NOMO-1 (cell line): ENCODE measurements around the gene RNF213.

Source experiments
- DNase-seq, 2 experiments: peaks; one replicate each; lab custom pipeline; 2025; ENCODE audit not compliant: unreplicated experiment in 2 of 2; lab: John Stamatoyannopoulos, UW

The RNF213 gene

DNA sequence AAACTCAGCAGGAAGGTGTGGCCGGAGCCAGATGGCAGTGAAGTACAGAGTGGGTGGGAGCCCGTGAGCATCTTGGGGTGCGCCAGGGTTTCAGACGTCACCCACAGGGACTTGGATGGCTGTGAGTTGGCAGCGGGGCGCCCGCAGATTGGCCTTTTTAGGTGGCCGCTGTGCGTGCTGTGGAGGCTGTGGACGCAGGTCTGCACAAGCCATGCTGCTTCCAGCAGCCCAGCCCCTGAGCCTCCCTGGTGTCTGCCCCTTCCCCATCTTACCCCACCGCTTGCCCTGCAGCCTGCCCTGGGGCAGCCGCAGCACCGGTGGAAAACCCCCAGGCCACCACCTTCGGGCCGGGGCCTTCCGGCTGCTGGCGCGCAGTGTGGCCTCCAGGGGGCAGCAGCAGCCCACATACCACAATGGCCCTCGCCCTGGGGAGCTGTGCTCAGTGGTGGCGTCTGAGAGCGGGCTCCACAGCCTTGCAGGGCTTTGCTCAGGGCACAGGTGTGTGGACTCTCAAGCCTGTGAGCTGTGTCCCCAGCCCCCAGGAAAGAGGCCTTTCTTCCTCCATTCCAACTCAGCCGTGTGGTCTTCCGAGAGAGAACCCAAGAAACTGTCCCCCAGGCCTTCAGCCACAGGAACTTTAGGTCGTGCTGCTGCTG, 166.1 kb downstream of the RNF213 start:
- DNase-seq = peak; percentile 31 to 41

DNA sequence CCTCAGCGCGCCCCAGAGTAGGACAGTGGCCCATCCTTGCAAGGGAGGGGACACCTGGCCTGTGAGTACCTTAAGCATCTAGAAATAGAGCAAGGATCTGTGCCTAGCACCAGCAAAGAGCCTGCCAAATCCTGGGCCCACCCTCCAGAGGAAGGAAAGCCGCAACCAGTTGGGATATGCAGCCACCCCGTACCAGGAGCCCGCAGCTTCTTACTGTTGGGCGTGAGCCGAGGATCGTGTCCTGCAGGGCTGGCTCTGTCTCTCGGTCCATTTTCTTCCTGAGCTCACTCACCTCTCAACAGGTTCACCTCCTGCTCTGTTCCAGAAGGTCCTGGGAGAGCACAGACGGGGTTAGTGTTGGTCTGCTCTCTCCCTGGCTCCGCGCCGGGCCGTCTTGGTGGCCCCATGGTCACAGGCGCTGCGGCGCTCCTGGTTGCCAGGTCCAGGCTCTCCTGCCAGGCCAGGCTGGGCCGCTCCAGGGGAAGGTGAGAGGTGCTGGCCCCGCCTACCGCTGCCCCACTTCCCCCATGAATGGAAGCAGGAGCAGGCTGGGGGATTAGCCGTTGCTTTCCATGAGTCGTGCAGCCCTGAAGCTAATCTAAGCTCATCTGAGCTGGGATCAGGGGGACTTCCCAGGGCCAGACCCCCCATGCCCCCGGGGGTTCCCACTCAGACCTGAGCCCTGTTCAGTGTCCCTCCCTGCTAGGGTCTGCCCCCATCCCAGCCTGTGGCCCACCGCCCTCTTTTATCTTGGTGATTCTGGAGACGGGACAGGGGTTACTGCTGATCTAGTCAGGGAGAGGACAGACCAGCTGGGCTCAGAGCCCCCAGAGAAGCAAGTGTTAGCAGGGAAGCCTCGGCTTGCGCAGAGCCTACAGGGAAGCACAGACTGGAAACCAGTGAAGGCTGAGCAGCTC, 167.0 kb downstream of the RNF213 start:
- no peak for DNase-seq

DNA sequence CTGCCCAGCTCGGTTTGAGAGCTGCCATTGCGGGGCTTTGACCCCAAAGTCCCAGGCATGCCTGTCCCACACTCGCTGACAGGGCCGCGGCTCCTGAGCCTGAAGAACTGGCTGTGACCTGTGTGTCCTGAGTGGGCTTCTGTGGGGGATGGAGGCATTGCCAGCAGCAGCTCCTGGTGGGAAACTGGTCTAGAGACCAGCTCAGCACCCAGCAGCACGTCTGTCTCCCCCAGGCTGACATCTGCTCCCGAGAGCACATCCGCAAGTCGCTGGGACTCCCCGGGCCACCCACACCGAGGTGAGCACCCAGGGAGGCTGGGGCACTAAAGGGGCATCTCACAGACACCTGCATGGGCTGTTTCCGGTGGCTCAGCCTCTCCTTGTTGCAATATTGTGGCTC, 167.7 kb downstream of the RNF213 start:
- DNase-seq = no peak

DNA sequence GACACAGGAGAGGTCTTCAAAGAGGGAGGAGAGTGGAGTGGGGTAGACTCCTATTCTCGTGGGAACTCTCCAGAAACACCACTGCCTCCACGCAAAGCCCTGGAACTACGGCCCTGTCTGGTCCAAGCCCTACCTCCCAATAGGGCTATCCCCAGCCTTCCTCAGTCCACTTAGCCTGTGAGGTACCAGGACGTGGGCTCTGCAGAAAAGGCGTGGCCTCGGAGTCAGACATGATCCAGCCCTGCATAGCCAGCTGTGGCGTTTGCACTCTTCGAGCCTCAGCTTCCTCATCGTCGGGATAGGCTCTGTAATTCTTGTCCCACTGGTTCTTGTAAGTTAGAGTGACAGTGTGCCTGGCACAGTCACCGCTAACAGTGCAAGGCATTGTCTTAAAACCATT, 168.1 kb downstream of the RNF213 start:
- no peak for DNase-seq

DNA sequence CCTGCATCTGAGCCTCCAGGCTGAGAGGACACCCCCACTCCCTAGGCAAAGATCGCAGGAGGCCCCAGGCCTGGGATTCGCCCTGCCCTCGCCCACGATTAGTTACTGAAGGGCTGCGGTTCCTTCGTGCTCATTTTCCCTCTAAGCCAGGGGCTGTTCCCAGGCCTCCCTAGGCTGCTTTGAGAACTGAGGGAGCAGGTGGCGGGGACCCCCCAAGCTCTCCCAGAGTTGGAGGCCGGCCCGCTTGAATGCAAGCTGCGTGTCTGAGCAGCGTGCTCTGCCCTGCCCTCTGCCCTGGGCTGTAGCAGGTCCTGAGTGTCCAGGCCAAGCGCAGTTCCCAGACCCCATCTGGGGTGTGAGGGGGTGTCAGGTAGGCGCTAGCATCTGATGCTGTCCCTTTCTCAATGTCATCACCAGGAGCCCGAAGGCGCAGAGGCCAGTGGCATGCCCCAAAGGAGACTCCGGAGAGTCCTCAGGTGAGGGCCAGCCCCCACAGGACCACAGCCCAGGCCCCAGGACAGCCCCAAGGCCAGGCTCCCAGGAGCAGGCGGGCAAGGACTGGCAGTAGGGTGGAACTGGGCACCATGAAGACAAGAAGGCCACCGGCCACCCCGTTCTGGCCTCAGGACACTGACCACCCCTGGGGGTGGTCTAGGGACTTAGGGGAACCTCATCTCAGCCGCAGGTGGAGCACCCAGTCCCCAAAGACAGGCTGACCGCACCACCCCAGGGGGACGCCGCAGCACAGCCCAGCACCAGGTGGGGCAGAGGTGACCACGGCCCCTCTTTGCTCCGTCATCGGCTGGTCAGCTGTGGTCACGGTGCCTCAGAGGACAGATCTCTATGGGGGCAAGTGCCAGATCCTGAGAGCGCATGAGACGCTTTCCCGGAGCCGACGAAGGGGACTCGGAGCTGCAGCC, 169.0 kb downstream of the RNF213 start:
- no peak for DNase-seq

DNA sequence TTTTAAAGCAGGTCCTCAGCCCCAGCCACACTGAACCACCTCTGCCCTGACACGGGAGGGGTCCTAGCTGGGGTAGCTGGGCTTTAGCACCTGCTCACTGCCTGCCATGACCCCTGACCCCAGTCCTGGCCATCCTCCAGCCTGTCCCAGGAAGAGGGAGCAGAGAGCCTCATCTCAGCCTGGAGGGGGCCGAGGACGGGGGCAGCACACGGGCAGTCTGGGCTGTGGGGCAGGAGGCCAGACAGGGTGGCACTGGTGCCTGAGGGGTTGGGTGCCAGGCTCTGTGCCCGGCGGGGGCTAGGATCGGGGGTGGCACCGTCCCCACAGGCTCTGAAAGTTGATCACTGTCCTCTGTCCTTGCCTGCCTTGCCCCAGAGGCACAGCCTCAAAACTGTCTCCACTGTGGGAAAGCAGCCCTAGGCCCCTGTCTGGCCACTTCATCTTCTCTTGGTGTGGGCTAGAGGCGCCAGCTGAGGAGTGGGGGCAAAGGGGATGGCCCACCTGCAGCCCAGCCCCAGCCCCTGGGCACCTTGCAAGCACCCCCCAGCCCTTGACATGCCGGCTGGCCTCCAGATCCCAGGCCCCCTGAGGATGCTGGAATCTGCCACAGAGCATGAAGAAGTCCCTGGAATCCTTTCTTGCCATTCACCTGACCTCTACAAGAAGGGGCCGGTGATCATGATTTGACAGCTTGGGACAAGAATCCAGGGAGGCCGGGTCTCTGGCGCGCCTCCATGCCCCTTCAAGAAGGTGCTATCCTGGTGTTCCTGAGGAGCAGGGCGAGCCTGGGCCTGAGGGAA, 170.0 kb downstream of the RNF213 start:
- no peak for DNase-seq

DNA sequence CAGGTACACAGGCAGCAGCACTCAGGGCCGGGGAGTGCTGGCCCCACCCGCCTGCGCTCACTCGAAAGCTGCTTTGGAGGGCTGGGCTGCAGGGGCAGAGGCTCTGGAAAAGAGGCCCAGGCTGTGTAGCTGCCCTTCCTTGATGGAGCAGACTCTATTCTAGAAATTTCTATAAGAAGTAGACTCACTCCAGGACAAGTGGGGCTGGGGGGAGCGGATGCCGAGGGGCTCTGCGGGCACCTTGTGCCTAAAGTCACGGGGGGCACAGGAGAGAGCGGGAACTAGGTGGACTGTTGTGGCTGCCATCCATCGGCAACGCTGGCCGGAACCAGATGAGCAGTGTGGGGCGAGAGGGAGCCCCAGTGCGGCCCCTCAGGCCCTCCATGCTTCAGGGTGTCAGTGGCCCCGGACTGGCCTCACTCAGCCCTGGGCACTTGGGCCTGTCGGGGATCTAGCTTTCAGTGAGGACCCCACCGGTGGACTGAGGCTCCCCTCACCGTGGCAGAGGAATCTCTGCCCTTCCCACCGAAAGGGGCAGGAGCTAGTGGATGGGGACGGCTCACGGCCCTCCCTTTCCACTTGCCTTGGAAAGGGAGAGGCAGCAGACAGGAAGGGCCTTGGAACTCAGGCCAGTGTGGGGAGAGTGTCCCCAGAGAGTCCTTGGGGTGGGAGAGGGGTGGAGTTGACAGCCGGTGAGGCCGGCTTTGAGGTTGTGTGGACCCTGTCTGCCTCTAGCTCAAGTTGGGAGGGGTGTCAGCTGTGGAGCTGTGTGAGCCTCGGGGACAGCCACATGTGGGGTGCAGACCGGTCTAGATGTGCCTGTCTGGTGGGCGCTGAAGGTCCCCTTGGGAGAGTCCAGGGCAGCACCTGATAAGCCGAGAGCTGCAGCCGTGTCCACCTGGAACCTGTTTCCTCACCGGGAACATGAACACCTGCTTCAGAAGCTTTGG, 170.9 kb downstream of the RNF213 start:
- DNase-seq = no peak

DNA sequence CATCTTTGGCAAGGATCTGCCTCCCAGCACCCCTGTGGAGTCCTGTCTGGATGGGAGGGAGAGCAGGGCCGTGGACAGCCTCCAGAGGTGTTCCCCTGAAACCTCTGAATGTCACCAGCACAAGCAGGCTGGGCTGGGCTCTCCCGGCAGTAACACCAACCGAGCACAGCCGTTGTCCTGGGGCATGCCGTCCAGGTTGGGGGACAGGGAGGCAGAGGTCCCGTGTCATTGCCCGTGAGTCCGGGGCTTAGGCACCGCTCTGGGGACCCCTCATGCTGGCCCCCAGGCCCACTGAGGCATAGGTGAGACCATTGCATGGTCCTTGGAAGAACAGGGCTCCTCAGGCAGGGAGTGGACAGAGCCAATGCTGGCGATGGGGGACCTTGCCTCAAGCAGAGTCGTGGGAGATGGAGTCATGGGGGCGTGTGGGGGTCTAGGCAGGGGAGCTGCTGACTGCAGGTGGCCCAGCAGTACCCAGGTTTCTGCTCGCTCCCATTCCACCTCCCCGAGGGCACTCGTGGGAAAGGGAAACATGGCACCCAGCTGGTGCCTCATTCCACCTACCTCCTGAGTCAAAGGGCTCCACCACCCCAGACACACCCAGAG, 171.8 kb downstream of the RNF213 start:
- no peak for DNase-seq

DNA sequence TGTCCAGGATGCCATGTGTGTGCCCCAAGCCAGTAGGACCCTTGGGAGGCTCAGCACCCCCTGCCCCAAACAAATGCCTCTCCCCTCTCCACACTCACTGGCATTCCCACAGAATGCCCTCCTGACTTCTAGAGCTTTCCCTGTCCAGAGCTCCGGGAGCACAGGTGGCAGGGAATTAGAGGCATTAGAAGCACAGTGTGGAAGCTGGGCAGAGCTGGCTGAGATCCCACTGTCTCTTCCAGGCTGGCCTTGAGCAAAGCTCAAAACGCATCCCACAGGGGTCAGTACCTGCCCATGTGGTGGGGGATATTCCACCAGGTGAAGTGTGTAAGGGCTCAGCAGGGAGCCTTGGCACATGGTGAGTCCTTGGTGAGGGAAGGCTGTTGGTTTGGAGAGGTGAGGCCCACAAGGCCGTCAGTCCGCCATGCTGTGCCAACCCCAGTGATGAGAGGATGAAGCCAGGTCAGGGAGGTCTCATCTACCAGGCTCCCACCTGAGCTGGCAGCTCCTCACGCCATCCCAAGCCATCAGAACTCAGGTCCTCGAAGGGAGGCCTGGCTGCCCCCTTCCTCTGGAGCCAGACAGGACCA, 172.4 kb downstream of the RNF213 start:
- DNase-seq = no peak

DNA sequence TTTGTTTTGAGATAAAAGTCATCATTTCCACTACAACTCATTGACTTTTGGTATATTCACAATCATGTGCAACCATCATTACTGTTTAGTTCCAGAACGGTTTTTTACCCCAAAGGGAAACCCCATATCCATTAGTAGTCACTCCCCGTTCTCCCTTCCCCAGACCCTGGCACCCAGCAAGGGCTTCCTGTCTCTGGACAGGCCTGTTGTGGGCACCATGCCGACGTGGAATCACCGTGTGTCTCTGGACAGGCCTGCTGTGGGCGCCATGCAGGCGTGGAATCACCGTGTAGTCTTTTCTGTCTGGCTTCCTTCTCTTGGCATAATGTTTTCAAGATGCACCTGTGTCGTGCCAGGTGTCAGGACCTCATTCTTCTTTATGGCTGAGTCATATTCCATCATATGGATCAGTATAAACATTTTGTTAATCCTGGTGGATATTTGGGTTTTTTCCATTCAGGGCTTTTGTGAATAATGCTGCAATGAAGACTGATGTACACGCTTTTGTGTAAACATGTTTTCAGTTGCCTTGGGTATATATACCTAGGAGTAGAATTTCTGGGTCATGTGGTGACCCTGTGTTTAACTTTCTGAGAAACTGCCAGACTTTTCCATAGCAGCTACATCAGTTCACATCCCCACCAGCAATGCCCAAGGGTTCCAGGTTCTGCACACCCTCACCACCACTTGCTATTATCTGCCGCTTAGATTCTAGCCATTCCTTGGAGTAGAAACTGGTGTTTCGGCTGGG, 173.4 kb downstream of the RNF213 start:
- no peak for DNase-seq

DNA sequence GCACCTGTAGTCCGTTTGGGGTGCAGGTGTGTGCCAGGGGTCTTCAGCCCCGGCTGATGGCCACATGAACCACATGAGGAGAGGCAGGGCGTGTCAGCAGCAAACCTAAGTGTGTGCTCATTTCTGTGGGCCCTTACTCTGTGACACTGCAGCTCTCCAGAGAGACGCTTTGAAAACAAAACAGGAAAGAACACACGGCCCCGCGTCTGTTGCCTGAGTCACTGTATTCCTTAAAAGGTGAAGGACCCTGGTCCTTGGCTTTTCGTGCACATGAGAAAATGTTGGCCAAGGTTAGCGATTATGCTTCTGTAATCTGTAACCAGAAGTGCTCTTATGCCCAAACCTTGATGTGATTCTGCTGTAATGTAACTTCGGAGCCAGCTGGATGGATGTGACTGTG, 176.9 kb downstream of the RNF213 start:
- DNase-seq = no peak

DNA sequence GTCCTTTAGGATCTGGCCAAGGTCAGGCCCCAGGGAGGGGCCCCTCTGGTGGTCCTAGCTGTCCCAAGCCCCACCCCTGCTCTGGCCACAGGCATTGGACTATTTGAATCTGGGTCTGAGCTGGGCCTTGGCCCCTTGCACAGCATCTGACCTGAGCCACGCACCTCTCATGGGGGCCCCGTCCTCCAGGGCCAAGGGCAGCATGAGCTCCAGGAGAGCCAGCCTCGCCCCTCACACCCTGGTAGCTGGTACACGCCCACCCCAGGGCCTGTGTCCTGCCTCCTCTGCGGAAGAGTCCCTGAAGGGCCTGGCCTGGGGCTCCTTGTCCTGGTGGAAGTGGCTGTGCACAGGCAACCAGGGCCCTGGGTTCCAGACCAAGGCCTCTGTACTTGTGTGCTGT, 178.2 kb downstream of the RNF213 start:
- DNase-seq = no peak

DNA sequence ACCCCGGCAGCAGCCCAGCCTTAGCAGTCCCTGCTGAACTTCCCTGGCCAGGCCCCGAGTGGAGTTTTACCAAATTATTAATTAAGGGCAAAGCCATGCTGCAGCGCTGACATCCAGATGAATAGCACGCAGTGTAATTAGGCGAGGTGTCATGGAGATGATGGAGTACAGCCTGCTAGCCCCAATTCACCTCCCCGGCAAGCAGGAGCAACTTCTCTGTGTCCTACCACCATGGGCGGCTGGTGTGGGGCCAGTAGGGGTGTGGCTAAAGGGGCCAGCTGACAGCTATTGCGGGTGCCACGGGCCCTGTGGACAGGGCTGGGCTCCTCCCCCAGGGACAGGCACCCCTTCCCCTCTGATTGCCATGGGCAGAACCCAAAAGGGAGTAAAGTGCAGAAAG, 178.8 kb downstream of the RNF213 start:
- DNase-seq = no peak

DNA sequence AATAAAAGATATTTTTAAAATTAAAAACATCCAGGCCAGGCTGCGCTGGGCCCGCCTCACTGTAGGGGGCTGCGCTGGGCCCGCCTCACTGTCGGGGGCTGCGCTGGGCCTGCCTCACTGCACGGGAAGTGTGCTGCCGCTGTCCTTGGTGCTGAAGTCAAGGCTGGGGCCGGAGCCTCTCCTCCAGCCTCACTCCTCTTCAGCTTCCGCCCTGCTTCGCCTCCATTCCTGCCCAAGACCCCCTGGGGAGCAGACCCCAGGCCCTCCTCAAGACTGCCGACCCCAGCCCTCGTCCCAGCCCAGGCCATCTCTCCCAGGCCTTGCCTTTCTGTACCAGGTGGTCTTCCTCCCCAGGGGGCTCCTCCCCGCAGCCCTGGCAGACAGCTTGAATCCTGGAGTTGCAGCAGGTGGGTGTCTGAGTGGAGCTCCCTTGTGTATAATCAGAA, 180.5 kb downstream of the RNF213 start:
- peak; percentile 20 to 26 for DNase-seq

DNA sequence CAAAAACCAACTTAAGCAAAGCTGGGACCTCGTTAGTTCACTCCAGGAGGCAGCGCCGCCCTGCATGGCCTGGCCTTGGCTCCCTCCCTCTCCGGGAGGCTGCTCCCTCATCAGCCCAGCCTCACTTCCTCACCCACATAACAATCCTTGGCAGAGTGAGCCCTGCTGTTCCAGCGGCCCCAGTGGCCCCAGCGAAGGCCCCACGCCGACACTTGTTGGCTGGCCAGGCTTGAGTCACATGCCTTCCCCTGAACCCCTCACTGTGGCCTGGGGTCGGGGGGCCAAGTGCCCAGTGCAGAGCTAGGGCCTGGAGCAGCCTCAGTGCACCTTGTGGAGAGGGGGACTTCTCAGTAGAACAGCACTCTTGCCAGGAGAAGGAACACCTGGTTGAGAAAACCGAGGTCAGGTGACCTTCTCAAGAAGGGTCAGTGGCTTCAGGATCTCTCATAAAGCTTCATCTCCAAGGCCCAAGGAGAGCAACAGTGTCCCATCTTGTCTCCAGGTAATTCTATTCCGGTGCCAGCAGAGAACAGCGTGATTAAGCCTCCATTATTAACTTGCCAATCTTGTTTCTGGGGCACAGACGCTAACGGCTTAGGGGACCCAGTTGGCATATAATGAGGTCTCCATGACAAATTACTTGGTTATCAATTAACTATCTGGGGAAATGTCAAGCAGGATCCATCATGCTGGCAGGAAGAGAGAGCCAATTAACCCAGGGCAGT, 181.1 kb downstream of the RNF213 start:
- DNase-seq = no peak

DNA sequence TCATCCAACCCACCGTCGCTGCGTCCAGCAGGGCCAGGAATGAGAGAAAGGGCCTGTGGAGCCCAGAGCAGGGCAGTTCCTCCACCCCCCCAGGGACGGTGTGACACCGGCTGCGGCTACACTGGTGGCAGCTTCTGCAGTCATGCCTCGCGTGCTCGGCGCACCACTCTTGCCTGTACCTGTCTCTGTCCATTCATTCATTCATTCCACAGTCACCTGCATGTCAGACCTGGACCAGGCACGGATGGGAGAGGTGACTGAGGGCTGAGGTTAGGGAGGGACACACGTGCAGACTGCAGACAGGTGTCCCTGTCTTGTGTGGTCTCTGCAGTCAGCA, 181.6 kb downstream of the RNF213 start:
- DNase-seq = no peak

DNA sequence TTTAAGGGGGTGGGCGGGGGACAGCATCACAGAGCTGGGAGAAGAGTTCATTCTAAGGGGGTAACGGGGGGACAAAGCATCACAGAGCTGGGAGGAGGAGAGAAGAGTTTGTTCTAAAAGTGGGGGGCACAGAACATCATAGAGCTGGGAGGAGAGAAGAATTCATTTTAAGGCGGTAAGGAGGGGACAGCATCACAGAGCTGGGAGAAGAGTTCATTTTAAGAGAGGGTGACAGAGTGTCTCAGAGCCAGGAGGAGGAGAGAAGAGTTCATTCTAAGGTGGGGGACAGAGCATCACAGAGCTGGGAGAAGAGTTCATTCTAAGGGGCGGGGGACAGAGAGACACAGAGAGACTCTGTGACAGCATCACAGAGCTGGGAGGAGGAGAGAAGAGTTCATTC, 182.1 kb downstream of the RNF213 start:
- no peak for DNase-seq
